Aorta (tissue), 5 donors: ENCODE results near the gene TFRC. TPM values are rescaled to one million over a fixed set of nuclear protein-coding genes. Genes with fewer than 3 reads are reported as not detected.
"Not testable (repeated sequence)": the region's sequence is repeated elsewhere in the genome, so short reads cannot be mapped to it uniquely, and the experiment has no call there.

Experiments used
- ATAC-seq: fragments of 200-7000 bp; cut with Tn5 transposase; one replicate; pipeline ENCODE4 v1.9.1; 2022; ENCODE audit warnings: moderate library complexity; ENCODE audit not compliant: low FRiP score
- DNase-seq, 2 donors: peaks; one replicate each; pipeline ENCODE4 v3.0.0-alpha.2; 2020
- H3K27ac ChIP-seq, 2 donors: one replicate each; pipeline ENCODE4 v1.5.1; 2013; ENCODE audit warnings: low read length in 2 of 2, mild to moderate bottlenecking in 2 of 2, moderate library complexity in 2 of 2, control low read depth in 1 of 2, inconsistent platforms in 1 of 2, low read depth in 1 of 2
- H3K27me3 ChIP-seq, 2 donors: one replicate each; pipeline ENCODE4 v1.6.1; 2013; ENCODE audit warnings: control low read depth in 1 of 2, low read length in 1 of 2, mild to moderate bottlenecking in 1 of 2, moderate library complexity in 1 of 2; ENCODE audit not compliant: insufficient read depth in 2 of 2, control insufficient read depth in 1 of 2
- H3K36me3 ChIP-seq, 2 donors: one replicate each; pipeline ENCODE4 v1.6.1; 2013; ENCODE audit warnings: control low read depth in 1 of 2, low read length in 1 of 2, mild to moderate bottlenecking in 1 of 2; ENCODE audit not compliant: insufficient read depth in 2 of 2, control insufficient read depth in 1 of 2
- H3K4me1 ChIP-seq, 2 donors: one replicate each; pipeline ENCODE4 v1.6.1; 2013; ENCODE audit warnings: low read length in 2 of 2, control low read depth in 1 of 2, mild to moderate bottlenecking in 1 of 2, moderate library complexity in 1 of 2; ENCODE audit not compliant: insufficient read depth in 2 of 2, control insufficient read depth in 1 of 2
- H3K4me3 ChIP-seq, 2 donors: one replicate each; pipeline ENCODE4 v1.5.1; 2013; ENCODE audit warnings: low read length in 2 of 2, control low read depth in 1 of 2, mild to moderate bottlenecking in 1 of 2
- H3K9me3 ChIP-seq: one replicate; pipeline ENCODE4 v1.6.1; 2013; ENCODE audit warnings: mild to moderate bottlenecking, low read length; ENCODE audit not compliant: control insufficient read depth
- WGBS, 2 donors: extraction: QIAGEN DNeasy Blood & Tissue Kit; methylation state at CpG; one replicate each; pipeline ENCODE4 v1.1.7; 2013; 5-methylcytosine and 5-hydroxymethylcytosine counted together
- intact Hi-C, 2 donors: fragments of 100-400 bp; cut with DNase I; formaldehyde crosslinking; loops; one replicate each; pipeline versions ENCODE4 v1.14.2 to v1.15.0; 2022
- polyA plus RNA-seq, 2 donors: library from polyadenylated mRNA; stranded (reverse); fragments of 200-250 nt; gene quantifications; one replicate each; pipeline ENCODE4 v1.2.3, GENCODE V29; 2013
- total RNA-seq, 2 donors: library from RNA; stranded (reverse); fragmentation: NEBNext Ultra II Directional; extraction: Animal tissue kit (Norgen Biotek cat#: 25700); gene quantifications; one replicate each; pipeline ENCODE4 v1.2.1, GENCODE V29; 2021
- donor health status: healthy with polysubstance abuse.
- donor health status: Bipolar disorder and iron deficiency.
- donor health status: DM: no; HTN: no; CAD: no.
- donor health status: DM: no; HTN: no; CAD: no.
- donor health status: DM: yes; HTN: yes; CAD: no.

Gene TFRC
- total and polyA plus RNA-seq, 4 donors, result 19.5 to 141 (median 52.7) TPM

DNA sequence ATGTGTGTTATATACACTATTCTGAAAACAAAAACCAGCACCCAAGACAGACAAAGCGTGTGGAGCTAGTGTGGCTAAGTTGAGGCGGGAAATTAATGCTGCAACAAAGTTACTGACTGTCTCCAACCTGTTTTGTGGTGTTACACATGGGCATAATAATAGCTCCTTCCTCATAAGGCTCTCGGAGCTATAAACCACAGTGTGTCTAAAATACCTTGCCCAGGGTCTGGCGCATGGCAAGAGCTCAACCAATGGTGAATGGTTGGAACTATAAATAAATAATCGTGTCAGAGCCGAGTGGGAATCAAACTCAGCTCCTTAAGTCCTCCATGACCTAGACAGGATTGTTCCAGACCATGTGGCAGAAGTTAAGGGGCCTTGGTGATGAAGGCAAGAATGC, 35.9 kb upstream of the TFRC start:
- ATAC-seq (no peak), DNase-seq (no peak)
- 60 to 73% methylated on average over 6 of the region's 6 CpGs for WGBS, 2 donors
- H3K27me3 ChIP-seq, result no peaks in the 10 kb centered on the region
- intact Hi-C loops, result no loop called here
- no peaks in the 10 kb centered on the region for H3K9me3 ChIP-seq
- H3K4me3 ChIP-seq, result no peak overlapping the region
- no peak overlapping the region for H3K27ac ChIP-seq
- H3K36me3 ChIP-seq, result no peaks in the 10 kb centered on the region
- no peaks in the 10 kb centered on the region for H3K4me1 ChIP-seq

DNA sequence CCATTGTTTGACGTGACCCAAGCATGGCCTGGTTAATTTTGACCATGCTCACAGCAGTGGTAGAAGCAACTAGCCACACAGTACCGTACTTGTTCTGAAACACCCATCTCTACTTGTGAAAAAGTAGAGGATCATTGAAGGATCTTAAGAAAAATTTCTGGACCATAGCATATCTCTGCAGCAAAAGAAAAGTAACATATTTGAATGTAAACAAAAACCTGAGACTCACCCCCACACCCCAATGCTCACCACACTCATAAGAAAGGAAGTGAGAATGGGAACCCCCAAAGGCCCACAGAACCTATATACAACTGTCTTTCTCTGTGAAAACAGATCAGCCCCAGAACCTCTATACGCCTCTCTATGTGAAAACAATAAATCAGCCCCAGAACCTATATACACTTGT, 33.8 kb upstream of the TFRC start:
- WGBS, 2 donors, result 80 to 81% methylated on average over 3 of the region's 3 CpGs
- Histone ChIP-seq H3K27me3 (peaks cover 0 to 2% of the 10 kb centered on the region in 2 donors), H3K4me3 (no peak overlapping the region), H3K9me3 (no peaks in the 10 kb centered on the region), H3K27ac (no peak overlapping the region), H3K36me3 (no peaks in the 10 kb centered on the region), H3K4me1 (no peaks in the 10 kb centered on the region)
- intact Hi-C loops, result no loop called here
- DNase-seq (no peak), ATAC-seq (no peak)

DNA sequence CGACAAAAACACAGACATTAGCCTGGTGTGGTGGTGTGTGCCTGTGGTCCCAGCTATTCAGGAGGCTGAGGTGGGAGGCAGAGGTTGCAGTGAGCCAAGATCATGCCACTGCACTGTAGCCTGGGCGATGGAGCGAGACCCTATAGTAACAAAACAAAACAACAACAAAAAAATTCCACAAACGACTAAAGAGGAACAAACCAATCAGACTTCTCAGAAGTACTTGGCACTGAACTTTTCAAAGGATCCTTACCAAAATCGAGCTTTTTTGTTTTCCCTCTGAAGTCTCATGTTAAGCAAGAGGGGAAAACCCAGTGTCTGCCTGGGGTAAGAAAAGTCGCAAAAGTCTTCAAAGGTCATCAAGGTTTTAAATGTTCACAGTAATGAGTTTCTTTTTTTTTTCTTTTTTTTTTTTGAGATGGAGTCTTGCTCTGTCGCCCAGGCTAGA, 30.1 kb upstream of the TFRC start:
- Histone ChIP-seq H3K36me3 (no peaks in the 10 kb centered on the region), H3K4me3 (no peak overlapping the region), H3K9me3 (no peaks in the 10 kb centered on the region), H3K4me1 (no peaks in the 10 kb centered on the region), H3K27ac (no peak overlapping the region), H3K27me3 (peaks cover 0 to 2% of the 10 kb centered on the region in 2 donors)
- intact Hi-C loops, result no loop called here
- ATAC-seq (no peak), DNase-seq (no peak)
- WGBS, 2 donors, result 77 to 81% methylated on average over 7 of the region's 7 CpGs

DNA sequence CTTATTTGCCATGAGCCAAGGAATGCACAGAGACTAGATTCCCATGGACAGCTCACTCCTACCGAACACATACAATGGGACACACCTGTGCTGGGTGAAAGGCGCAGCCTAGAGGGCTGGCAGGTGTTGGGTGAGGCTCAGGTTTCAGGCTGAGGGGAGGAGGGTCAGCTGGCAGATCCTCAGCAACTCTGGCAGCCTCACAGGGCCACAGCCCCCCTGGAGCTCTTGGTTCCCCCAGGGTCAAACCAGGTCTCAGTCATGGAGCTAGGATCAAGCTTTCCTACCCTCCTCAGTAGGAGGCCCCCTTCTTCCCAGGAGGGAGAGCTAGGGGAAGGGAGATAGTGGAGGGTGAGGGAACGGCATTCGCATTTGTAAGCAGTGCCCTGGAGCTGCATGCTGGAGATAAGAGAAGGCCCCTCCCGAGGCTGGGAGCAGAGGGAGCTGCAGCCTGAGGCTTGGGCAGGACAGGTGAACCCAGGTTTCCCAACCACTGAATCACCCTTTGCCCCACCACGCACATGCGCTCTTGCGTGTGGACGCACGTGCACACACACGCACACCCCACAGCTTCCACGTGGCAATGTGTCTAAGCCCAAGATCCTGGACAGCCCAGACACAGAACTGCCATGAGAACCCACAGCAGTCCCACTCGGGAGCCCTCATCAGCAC, 26.3 kb upstream of the TFRC start:
- H3K36me3 ChIP-seq, result no peaks in the 10 kb centered on the region
- ATAC-seq (no peak), DNase-seq (no peak)
- H3K27ac ChIP-seq, result no peak overlapping the region
- H3K4me3 ChIP-seq, result no peak overlapping the region
- H3K27me3 ChIP-seq, result peaks cover 0 to 2% of the 10 kb centered on the region in 2 donors
- H3K4me1 ChIP-seq, result no peaks in the 10 kb centered on the region
- WGBS, 2 donors, result 60 to 65% methylated on average over 13 of the region's 13 CpGs
- no peaks in the 10 kb centered on the region for H3K9me3 ChIP-seq
- intact Hi-C loops, result no loop called here

DNA sequence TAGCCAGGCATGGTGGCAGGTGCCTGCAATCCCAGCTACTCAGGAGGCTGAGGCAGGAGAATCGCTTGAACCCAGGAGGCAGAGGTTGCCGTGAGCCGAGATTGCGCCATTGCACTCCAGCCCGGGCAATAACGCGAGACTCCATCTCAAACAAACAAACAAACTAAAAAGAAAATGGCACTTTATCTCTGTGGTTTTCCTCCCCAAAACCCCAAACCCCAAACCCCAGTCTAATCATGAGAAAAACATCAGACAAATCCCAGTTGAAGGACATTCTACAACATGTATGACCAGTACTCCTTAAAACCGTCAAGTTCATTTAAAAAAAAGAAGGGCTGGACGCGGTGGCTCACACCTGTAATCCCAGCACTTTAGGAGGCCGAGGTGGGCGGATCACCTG, 22.8 kb upstream of the TFRC start:
- DNase-seq, H3K4me1 ChIP-seq, H3K27me3 ChIP-seq, H3K4me3 ChIP-seq, intact Hi-C loops, H3K27ac ChIP-seq, H3K9me3 ChIP-seq, H3K36me3 ChIP-seq, ATAC-seq: not testable (repeated sequence)
- 90 to 92% methylated on average over 12 of the region's 12 CpGs for WGBS, 2 donors

DNA sequence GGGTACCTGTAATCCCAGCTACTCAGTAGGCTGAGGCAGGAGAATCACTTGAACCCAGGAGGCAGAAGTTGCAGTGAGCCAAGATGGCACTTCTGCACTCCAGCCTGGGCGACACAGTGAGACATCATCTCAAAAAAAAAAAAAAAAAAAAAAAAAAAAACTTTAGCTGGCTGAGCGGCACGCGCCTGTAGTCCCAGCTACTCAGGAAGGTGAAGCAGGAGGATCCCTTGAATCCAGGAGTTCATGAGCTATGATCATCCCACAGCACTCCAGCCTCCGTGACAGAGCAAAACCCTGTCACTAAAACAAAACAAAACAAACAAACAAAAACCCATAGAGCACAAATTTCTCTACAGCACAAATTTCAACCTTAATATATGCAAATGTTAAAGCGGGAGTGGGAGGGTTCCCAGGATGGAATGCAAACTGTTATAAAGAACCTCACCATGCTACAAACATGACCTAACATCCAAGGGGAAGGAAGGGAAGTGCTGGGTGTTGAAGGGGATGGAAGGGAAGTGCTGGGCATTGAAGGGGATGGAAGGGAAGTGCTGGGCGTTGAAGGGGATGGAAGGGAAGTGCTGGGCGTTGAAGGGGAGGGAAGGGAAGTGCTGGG, 16.6 kb upstream of the TFRC start:
- intact Hi-C loops, H3K4me1 ChIP-seq, H3K27me3 ChIP-seq, DNase-seq, H3K36me3 ChIP-seq, H3K27ac ChIP-seq, H3K4me3 ChIP-seq, H3K9me3 ChIP-seq, ATAC-seq: not testable (repeated sequence)
- 71 to 78% methylated on average over 7 to 8 of the region's 8 CpGs for WGBS, 2 donors

DNA sequence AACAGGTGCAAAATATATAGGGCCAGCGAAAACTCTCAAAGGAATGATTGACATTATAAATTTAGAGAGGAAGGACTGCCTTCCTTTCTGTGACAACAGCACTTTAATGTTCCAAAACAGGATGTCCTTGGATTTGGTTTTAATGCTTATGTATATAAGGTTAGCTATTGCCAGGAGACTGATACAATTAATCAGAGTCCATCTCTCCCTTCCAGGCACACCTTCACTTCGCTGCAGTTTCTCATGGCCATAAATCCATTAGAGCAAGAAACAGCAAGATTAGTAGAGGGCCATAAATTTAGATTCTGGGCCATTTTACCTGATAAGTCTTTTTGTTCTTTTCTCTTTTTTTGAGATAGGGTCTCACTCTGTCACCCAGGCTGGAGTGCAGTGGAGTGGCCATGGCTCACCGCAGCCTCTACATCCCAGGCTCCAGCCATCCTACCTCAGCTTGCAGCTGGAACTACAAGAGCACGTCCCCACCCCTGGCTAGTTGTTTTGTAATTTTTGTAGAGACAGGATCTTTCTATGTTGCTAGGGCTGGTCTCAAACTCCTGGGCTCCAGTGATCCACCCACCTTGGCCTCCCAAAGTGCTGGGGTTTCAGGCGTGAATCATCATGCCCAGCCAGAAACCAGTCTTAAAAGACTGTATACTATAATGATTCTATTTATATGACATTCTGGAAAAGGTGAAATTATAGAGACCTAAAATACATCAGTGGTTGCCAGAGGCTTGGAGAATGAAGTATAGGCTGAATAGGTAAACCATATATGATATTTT, 15.7 kb upstream of the TFRC start:
- Histone ChIP-seq H3K27me3 (no peaks in the 10 kb centered on the region), H3K36me3 (no peaks in the 10 kb centered on the region), H3K4me3 (no peak overlapping the region), H3K27ac (no peak overlapping the region), H3K4me1 (no peaks in the 10 kb centered on the region), H3K9me3 (no peaks in the 10 kb centered on the region)
- DNase-seq, result no peak
- intact Hi-C loops, result no loop called here
- ATAC-seq, result no peak
- WGBS, 2 donors, result 92 to 94% methylated on average over 5 of the region's 5 CpGs

DNA sequence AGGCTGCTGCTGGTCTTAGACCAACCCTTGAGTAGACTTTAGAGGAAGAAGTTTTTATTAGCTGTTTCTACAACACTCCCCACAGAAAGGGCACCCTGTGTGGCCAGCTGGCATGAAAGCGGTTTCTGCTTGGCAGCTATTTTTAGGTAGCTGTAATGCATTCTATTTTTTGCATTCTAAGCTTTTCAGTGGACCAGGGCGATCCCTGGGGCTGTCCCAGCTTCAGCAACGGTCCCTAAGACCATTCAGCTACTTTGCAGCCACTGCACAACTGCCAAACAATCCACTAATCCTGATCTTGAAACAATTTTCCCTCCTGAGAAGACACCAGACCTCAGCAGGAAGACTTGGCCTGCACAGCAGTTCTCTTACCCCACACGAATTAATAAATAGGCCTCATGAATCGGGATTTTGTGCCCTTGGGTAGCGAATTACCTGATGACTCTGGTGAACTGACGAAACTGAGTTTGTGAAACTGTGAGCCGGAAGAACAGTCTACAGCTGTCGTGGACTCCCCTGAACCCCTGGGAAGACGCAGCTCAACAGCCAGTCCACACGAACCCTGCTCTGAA, 14.6 kb upstream of the TFRC start:
- Histone ChIP-seq H3K36me3 (no peaks in the 10 kb centered on the region), H3K27me3 (no peaks in the 10 kb centered on the region), H3K4me3 (no peak overlapping the region), H3K4me1 (no peaks in the 10 kb centered on the region), H3K27ac (no peak overlapping the region), H3K9me3 (no peaks in the 10 kb centered on the region)
- WGBS, 2 donors, result 40% methylated on average over 11 of the region's 11 CpGs
- intact Hi-C loops, result no loop called here
- DNase-seq, result peak; percentile 77 to 82
- peak; percentile 79 for ATAC-seq
